ENCODE measurements around the gene KRT79.
"Not testable (repeated sequence)": the region's sequence is repeated elsewhere in the genome, so short reads cannot be mapped to it uniquely, and the experiment has no call there.

KRT79 gene

GRCh38 chr12:52833922-52834726 lies at the start of gene KRT79:
TSS of gene KRT79 (minus strand) at chr12:52834311. CDS start at chr12:52834260, 51 bp downstream.
- H3K27ac ChIP-seq (ENCODE audit: low read length) = no peak within 1 kb of the TSS

DNA sequence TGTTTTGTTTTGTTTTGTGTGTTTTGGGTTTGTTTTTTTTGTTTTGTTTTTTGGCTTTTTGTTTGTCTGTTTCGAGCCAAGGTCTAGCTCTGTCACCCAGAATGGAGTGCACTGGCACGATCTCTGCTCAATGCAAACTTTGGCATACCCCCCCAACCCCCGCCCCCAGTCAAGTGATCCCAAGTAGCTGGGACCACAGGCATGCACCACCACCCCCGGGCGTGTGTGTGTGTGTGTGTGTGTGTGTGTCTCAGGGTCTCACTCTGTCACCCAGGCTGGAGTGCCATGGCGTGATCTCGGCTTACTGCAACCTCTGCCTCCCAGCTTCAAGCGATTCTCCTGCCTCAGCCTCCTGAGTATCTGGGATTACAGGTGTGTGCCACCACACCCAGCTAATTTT lies 46.4 kb upstream of the KRT79 start:
- H3K27me3 ChIP-seq (ENCODE audit: insufficient read depth, low read length) = peaks cover 15% of the 10 kb centered on the region
- not testable (repeated sequence) for H3K4me3 ChIP-seq (ENCODE audit: low read length); H3K4me1 ChIP-seq (ENCODE audit: insufficient read depth, low read length); H3K9me3 ChIP-seq (ENCODE audit: insufficient read depth, low read depth, low read length); H3K9ac ChIP-seq (ENCODE audit: low read depth, low read length); H3K27ac ChIP-seq (ENCODE audit: low read length); H3K36me3 ChIP-seq (ENCODE audit: insufficient read depth, low read depth, low read length)

More at GRCh38 chr12:52833922-52834726, at the start of gene KRT79:
- no peaks in the 10 kb centered on the region for H3K27me3 ChIP-seq (ENCODE audit: insufficient read depth, low read length)
- H3K36me3 ChIP-seq (ENCODE audit: insufficient read depth, low read depth, low read length) = no peaks in the 10 kb centered on the region
- no peaks in the 10 kb centered on the region for H3K4me1 ChIP-seq (ENCODE audit: insufficient read depth, low read length)
- H3K9ac ChIP-seq (ENCODE audit: low read depth, low read length) = no peak within 1 kb of the TSS
- no peaks in the 10 kb centered on the region for H3K9me3 ChIP-seq (ENCODE audit: insufficient read depth, low read depth, low read length)
- H3K4me3 ChIP-seq (ENCODE audit: low read length) = no peak within 1 kb of the TSS

GRCh38 chr12:52879394-52880351 lies 45.6 kb upstream of the KRT79 start:
- Histone ChIP-seq H3K9me3 (ENCODE audit: insufficient read depth, low read depth, low read length) (no peaks in the 10 kb centered on the region), H3K36me3 (ENCODE audit: insufficient read depth, low read depth, low read length) (no peaks in the 10 kb centered on the region), H3K27me3 (ENCODE audit: insufficient read depth, low read length) (peaks cover 20% of the 10 kb centered on the region), H3K27ac (ENCODE audit: low read length) (no peak overlapping the region), H3K4me1 (ENCODE audit: insufficient read depth, low read length) (peaks cover 4% of the 10 kb centered on the region; the same call in 1 of the 2 replicates), H3K9ac (ENCODE audit: low read depth, low read length) (peak overlapping the region; percentile 34; the same call in 1 of the 2 replicates), H3K4me3 (ENCODE audit: low read length) (peak overlapping the region; percentile 62)

GRCh38 chr12:52878507-52879393 lies 44.6 kb upstream of the KRT79 start:
- peak overlapping the region; percentile 34; the same call in 1 of the 2 replicates for H3K9ac ChIP-seq (ENCODE audit: low read depth, low read length)
- H3K4me1 ChIP-seq (ENCODE audit: insufficient read depth, low read length) = peaks cover 4% of the 10 kb centered on the region; the same call in 1 of the 2 replicates
- H3K27ac ChIP-seq (ENCODE audit: low read length) = no peak overlapping the region
- H3K9me3 ChIP-seq (ENCODE audit: insufficient read depth, low read depth, low read length) = no peaks in the 10 kb centered on the region
- peak overlapping the region; percentile 62; the same call in 1 of the 2 replicates for H3K4me3 ChIP-seq (ENCODE audit: low read length)
- H3K36me3 ChIP-seq (ENCODE audit: insufficient read depth, low read depth, low read length) = no peaks in the 10 kb centered on the region
- H3K27me3 ChIP-seq (ENCODE audit: insufficient read depth, low read length) = peaks cover 27% of the 10 kb centered on the region

DNA sequence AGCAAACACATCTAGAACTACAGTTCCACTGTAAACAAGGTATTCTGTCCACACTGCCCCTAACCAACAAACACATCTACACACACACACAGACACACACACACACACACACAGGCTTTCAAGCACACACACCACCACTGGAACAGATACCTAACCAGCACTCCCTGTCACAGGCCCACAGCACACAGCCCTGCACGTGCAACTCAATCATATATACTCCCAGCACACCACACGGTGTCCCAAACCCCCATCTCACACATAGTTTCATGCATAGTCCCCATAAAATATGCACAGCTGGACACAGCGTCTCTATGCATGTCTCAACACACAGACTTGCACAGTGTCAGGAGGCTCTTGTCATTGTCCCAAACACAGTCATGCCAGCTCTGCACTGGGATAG lies 43.1 kb upstream of the KRT79 start:
- no peaks in the 10 kb centered on the region for H3K36me3 ChIP-seq (ENCODE audit: insufficient read depth, low read depth, low read length)
- no peaks in the 10 kb centered on the region for H3K9me3 ChIP-seq (ENCODE audit: insufficient read depth, low read depth, low read length)
- no peak overlapping the region for H3K9ac ChIP-seq (ENCODE audit: low read depth, low read length)
- peaks cover 35% of the 10 kb centered on the region for H3K27me3 ChIP-seq (ENCODE audit: insufficient read depth, low read length)
- H3K4me3 ChIP-seq (ENCODE audit: low read length) = no peak overlapping the region
- no peak overlapping the region for H3K27ac ChIP-seq (ENCODE audit: low read length)
- H3K4me1 ChIP-seq (ENCODE audit: insufficient read depth, low read length) = peaks cover 4% of the 10 kb centered on the region; the same call in 1 of the 2 replicates

DNA sequence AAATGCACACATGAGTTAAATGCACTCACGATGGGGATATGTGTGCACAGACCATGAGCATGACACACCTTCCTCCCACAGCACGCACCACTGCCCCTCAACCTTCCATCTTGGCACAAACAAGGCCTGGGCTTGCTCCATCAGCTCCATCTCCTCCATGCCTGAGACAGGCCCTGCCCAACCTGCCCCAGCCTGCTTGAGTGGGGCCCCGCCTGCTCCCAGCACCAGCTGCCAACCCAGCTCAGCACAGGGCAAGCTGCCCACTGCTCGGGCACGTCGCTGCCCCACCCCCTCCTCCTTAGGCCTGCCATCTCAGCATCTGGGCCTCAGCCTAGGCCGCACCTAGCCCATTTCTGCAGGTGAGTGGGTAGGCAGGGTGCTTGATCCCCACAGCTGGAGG lies 42.3 kb upstream of the KRT79 start:
- peaks cover 4% of the 10 kb centered on the region; the same call in 1 of the 2 replicates for H3K4me1 ChIP-seq (ENCODE audit: insufficient read depth, low read length)
- peaks cover 35% of the 10 kb centered on the region for H3K27me3 ChIP-seq (ENCODE audit: insufficient read depth, low read length)
- H3K4me3 ChIP-seq (ENCODE audit: low read length) = no peak overlapping the region
- H3K27ac ChIP-seq (ENCODE audit: low read length) = no peak overlapping the region
- no peaks in the 10 kb centered on the region for H3K9me3 ChIP-seq (ENCODE audit: insufficient read depth, low read depth, low read length)
- H3K9ac ChIP-seq (ENCODE audit: low read depth, low read length) = no peak overlapping the region
- H3K36me3 ChIP-seq (ENCODE audit: insufficient read depth, low read depth, low read length) = no peaks in the 10 kb centered on the region

GRCh38 chr12:52874573-52875435 lies 40.7 kb upstream of the KRT79 start:
- no peak overlapping the region for H3K27ac ChIP-seq (ENCODE audit: low read length)
- H3K4me3 ChIP-seq (ENCODE audit: low read length) = peak overlapping the region; percentile 62; the same call in 1 of the 2 replicates
- no peak overlapping the region for H3K9ac ChIP-seq (ENCODE audit: low read depth, low read length)

GRCh38 chr12:52873832-52874572 lies 39.9 kb upstream of the KRT79 start:
- H3K9me3 ChIP-seq (ENCODE audit: insufficient read depth, low read depth, low read length) = no peaks in the 10 kb centered on the region
- H3K9ac ChIP-seq (ENCODE audit: low read depth, low read length) = no peak overlapping the region
- no peak overlapping the region for H3K27ac ChIP-seq (ENCODE audit: low read length)
- peaks cover 26% of the 10 kb centered on the region for H3K27me3 ChIP-seq (ENCODE audit: insufficient read depth, low read length)
- H3K4me1 ChIP-seq (ENCODE audit: insufficient read depth, low read length) = peaks cover 2% of the 10 kb centered on the region; the same call in 1 of the 2 replicates
- H3K36me3 ChIP-seq (ENCODE audit: insufficient read depth, low read depth, low read length) = no peaks in the 10 kb centered on the region
- H3K4me3 ChIP-seq (ENCODE audit: low read length) = peak overlapping the region; percentile 62; the same call in 1 of the 2 replicates

More at GRCh38 chr12:52874573-52875435, 40.7 kb upstream of the KRT79 start:
- H3K9me3 ChIP-seq (ENCODE audit: insufficient read depth, low read depth, low read length) = no peaks in the 10 kb centered on the region
- H3K36me3 ChIP-seq (ENCODE audit: insufficient read depth, low read depth, low read length) = no peaks in the 10 kb centered on the region
- H3K27me3 ChIP-seq (ENCODE audit: insufficient read depth, low read length) = peaks cover 29% of the 10 kb centered on the region
- H3K4me1 ChIP-seq (ENCODE audit: insufficient read depth, low read length) = peaks cover 4% of the 10 kb centered on the region; the same call in 1 of the 2 replicates

DNA sequence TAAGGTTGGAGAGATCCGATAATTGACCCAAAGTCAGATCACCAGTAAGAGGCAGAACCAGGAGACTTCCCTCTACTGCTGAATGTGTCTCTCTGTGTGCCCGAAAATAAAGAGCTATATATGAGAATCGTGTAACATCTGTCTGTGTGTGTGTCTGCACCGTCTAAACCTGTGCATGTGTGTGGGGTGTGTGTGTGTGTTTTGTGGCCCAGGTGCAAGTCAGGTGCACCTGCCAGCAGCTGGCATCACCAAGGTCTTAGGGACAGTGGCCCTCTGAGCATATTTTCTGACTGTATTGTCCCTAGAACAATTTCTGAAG lies 39.4 kb upstream of the KRT79 start:
- H3K4me3 ChIP-seq (ENCODE audit: low read length) = peak overlapping the region; percentile 62; the same call in 1 of the 2 replicates
- H3K27me3 ChIP-seq (ENCODE audit: insufficient read depth, low read length) = peaks cover 21% of the 10 kb centered on the region
- H3K9ac ChIP-seq (ENCODE audit: low read depth, low read length) = no peak overlapping the region
- H3K9me3 ChIP-seq (ENCODE audit: insufficient read depth, low read depth, low read length) = no peaks in the 10 kb centered on the region
- no peaks in the 10 kb centered on the region for H3K36me3 ChIP-seq (ENCODE audit: insufficient read depth, low read depth, low read length)
- no peak overlapping the region for H3K27ac ChIP-seq (ENCODE audit: low read length)
- H3K4me1 ChIP-seq (ENCODE audit: insufficient read depth, low read length) = no peaks in the 10 kb centered on the region
